ENCODE measurements around the gene UROD.
A peak's percentile ranks its signal among the peaks of the same experiment; 100 is the strongest.

Gene UROD

GRCh38 chr1:45008516-45008915, 3.5 kb upstream of the UROD start:
- DNase-seq (ENCODE audit: low read depth) = no peak
- H3K4me3 ChIP-seq (ENCODE audit: low read depth, low read length) = no peak overlapping the region
- TF ChIP-seq CTCF (conservative IDR thresholded peaks at IDR 0.05; ENCODE audit: low read depth, low read length) = no peak

GRCh38 chr1:45009296-45009865, 2.7 kb upstream of the UROD start:
- DNase-seq (ENCODE audit: low read depth) = no peak
- peak overlapping the region; percentile 4 for H3K4me3 ChIP-seq (ENCODE audit: low read depth, low read length)
- no peak for TF ChIP-seq CTCF (conservative IDR thresholded peaks at IDR 0.05; ENCODE audit: low read depth, low read length)

GRCh38 chr1:45009956-45010854, 1.8 kb upstream of the UROD start:
- peak overlapping the region; percentile 89 for H3K4me3 ChIP-seq (ENCODE audit: low read depth, low read length)
- TF ChIP-seq CTCF (conservative IDR thresholded peaks at IDR 0.05; ENCODE audit: low read depth, low read length) = no peak
- no peak for DNase-seq (ENCODE audit: low read depth)

- peak within 1 kb of the TSS; percentile 89 for H3K4me3 ChIP-seq (ENCODE audit: low read depth, low read length)
- TF ChIP-seq CTCF (conservative IDR thresholded peaks at IDR 0.05; ENCODE audit: low read depth, low read length) = no peak
- DNase-seq (ENCODE audit: low read depth) = peak; percentile 77
Measured at GRCh38 chr1:45010855-45011811, 921 bp upstream of the UROD start, which contains the start of gene HECTD3. Gene HECTD3, minus strand, starts transcription at chr1:45011324. Its CDS starts 67 bp downstream, at chr1:45011257.

- peak; percentile 63 for DNase-seq (ENCODE audit: low read depth)
- no peak for TF ChIP-seq CTCF (conservative IDR thresholded peaks at IDR 0.05; ENCODE audit: low read depth, low read length)
Measured at GRCh38 chr1:45012639-45013278, 705 bp downstream of the UROD start.

GRCh38 chr1:45013551-45014209, 1.6 kb downstream of the UROD start:
- DNase-seq (ENCODE audit: low read depth) = no peak
- no peak overlapping the region for H3K4me3 ChIP-seq (ENCODE audit: low read depth, low read length)

More at GRCh38 chr1:45012639-45013278, 705 bp downstream of the UROD start:
- peak overlapping the region; percentile 68 for H3K4me3 ChIP-seq (ENCODE audit: low read depth, low read length)

More at GRCh38 chr1:45013551-45014209, 1.6 kb downstream of the UROD start:
- TF ChIP-seq CTCF (conservative IDR thresholded peaks at IDR 0.05; ENCODE audit: low read depth, low read length) = no peak

Measured in choroid plexus epithelial cell (primary cell).